K562 (cell line): ENCODE measurements around the gene FSTL4. TPM values are rescaled to one million over a fixed set of nuclear protein-coding genes. Genes with fewer than 3 reads are reported as not detected.

Experiments used
- ATAC-seq: fragments of 200-7000 bp; cut with Tn5 transposase; 3 replicates; pipeline ENCODE4 v1.9.1; 2020; ENCODE audit warnings: moderate library complexity
- BruUV-seq: library from RNA; stranded (reverse); fragments of 400-500 nt; replicated peaks from 2 replicates; lab custom pipeline; 2021; lab: Mats Ljungman, UMichigan
- CTCF ChIA-PET: fragments of 300-600 bp; formaldehyde crosslinking; extraction: SDS; loops from one replicate; lab custom pipeline; 2021; ENCODE audit warnings: low intra/inter-chr PET ratio; lab: Yijun Ruan, JAX
- POLR2A ChIA-PET: fragments of 300-600, 350-650 bp; sonication (Branson Sonifier 250); formaldehyde crosslinking; extraction: SDS; loops from one replicate; lab custom pipeline; 2021; ENCODE audit warnings: antibody characterized with exemption, inconsistent platforms; lab: Yijun Ruan, JAX
- DNase-seq, 4 experiments: peaks; one replicate each; pipeline versions ENCODE4 v3.0.0 to v3.0.0-alpha.2; 2011 to 2018; ENCODE audit warnings: low spot score in 3 of 4, mixed read lengths in 3 of 4; ENCODE audit errors: extremely low read depth in 1 of 4
- FAIRE-seq: peaks from 2 replicates; lab custom pipeline; 2011; peaks lifted over from hg19 to GRCh38; lab: Jason Lieb, UNC
- H2AFZ ChIP-seq: 2 replicates; pipeline ENCODE4 v1.6.0; 2011; ENCODE audit warnings: low read depth, low read length, control low read depth, inconsistent platforms
- H3K27ac ChIP-seq: fragments of 200-600 bp; 3 replicates; pipeline ENCODE4 v1.8.0; 2011; ENCODE audit warnings: low read depth, mild to moderate bottlenecking, control low read depth, inconsistent platforms, low read length, moderate library complexity, mixed read lengths; ENCODE audit errors: extremely low read depth
- H3K27me3 ChIP-seq, 2 experiments: fragments of 300-600 bp in 1 of 2; 2 replicates in 1 of 2; 3 replicates in 1 of 2; pipeline versions ENCODE4 v1.6.0 to v1.8.0; 2011; ENCODE audit warnings: inconsistent platforms in 2 of 2, low read length in 2 of 2, mild to moderate bottlenecking in 1 of 2, mixed read lengths in 1 of 2, moderate library complexity in 1 of 2; ENCODE audit not compliant: control insufficient read depth in 2 of 2, insufficient read depth in 2 of 2
- H3K36me3 ChIP-seq: fragments of 300-600 bp; 3 replicates; pipeline ENCODE4 v1.8.0; 2011; ENCODE audit warnings: mild to moderate bottlenecking, low read length, inconsistent platforms; ENCODE audit not compliant: control insufficient read depth, insufficient read depth
- H3K4me1 ChIP-seq, 2 experiments: fragments of 200-600 bp in 1 of 2; replicated peaks in 1 of 2; 2 replicates in 1 of 2; 3 replicates in 1 of 2; pipeline versions ENCODE4 v1.5.1 to v1.8.0; 2011; ENCODE audit warnings: inconsistent platforms in 2 of 2, low read length in 2 of 2, mild to moderate bottlenecking in 1 of 2, mixed read lengths in 1 of 2, moderate library complexity in 1 of 2; ENCODE audit not compliant: control insufficient read depth in 2 of 2, insufficient read depth in 2 of 2
- H3K4me2 ChIP-seq: 2 replicates; pipeline ENCODE4 v1.6.1; 2011; ENCODE audit warnings: low read length, control low read depth, inconsistent platforms, mixed read lengths; ENCODE audit not compliant: insufficient read depth
- H3K4me3 ChIP-seq: fragments of 200-600 bp; sonication (generic), shearing (Covaris generic); 2 replicates; pipeline ENCODE4 v1.5.1; 2016; ENCODE audit warnings: control low read depth, inconsistent platforms
- H3K79me2 ChIP-seq: fragments of 200-600 bp; 3 replicates; pipeline ENCODE4 v1.8.0; 2011; ENCODE audit warnings: low read length, inconsistent platforms; ENCODE audit not compliant: control insufficient read depth, insufficient read depth
- H3K9ac ChIP-seq, 2 experiments: 2 replicates each; pipeline versions ENCODE4 v1.6.0 to v1.6.1; 2011; ENCODE audit warnings: low read depth in 2 of 2, low read length in 2 of 2, control low read depth in 1 of 2, inconsistent platforms in 1 of 2, mild to moderate bottlenecking in 1 of 2, mixed read lengths in 1 of 2; ENCODE audit not compliant: insufficient read depth in 1 of 2
- H3K9me1 ChIP-seq: one replicate; pipeline ENCODE4 v1.6.0; 2011; ENCODE audit warnings: inconsistent platforms, mild to moderate bottlenecking, low read length, moderate library complexity; ENCODE audit not compliant: control insufficient read depth, insufficient read depth
- H3K9me3 ChIP-seq: replicated peaks from 2 replicates; pipeline ENCODE4 v1.5.1; 2011; ENCODE audit warnings: low read depth, low read length, inconsistent platforms; ENCODE audit not compliant: control insufficient read depth, insufficient read depth
- H4K20me1 ChIP-seq: replicated peaks from 2 replicates; pipeline ENCODE4 v1.6.1; 2011; ENCODE audit warnings: low read length, inconsistent platforms, mixed read lengths; ENCODE audit not compliant: control insufficient read depth, insufficient read depth
- CEBPG ChIP-seq, 3 experiments: fragments of 200-800 bp in 1 of 3; sonication (Bioruptor generic) in 1 of 3; sonication (generic) in 1 of 3; formaldehyde crosslinking in 1 of 3; IDR thresholded peaks in 2 of 3; conservative IDR thresholded peaks in 1 of 3; 2 replicates each; pipeline versions ENCODE4 v1.6.1 to v1.8.0; 2016 to 2022; ENCODE audit warnings: missing compliant biosample characterization in 2 of 3, missing genetic modification characterization in 2 of 3, mild to moderate bottlenecking in 1 of 3, missing genetic modification reagents in 1 of 3
- FOXA1 ChIP-seq: fragments of 450-650 bp; IDR thresholded peaks from 2 replicates; pipeline ENCODE4 v1.6.1; 2016; ENCODE audit warnings: mild to moderate bottlenecking, borderline replicate concordance
- KLF6 ChIP-seq: fragments of 250-450 bp; sonication (Bioruptor Pico); IDR thresholded peaks from 2 replicates; pipeline ENCODE4 v1.4.0; 2020; ENCODE audit warnings: mild to moderate bottlenecking, moderate library complexity, borderline replicate concordance
- WGBS: fragments of 100-300 bp; shearing (Covaris generic); methylation state at CpG from one replicate; pipeline ENCODE4 v1.1.6; 2016; ENCODE audit warnings: low coverage, mixed read lengths; ENCODE audit not compliant: insufficient coverage; ENCODE audit errors: missing lambda C conversion rate; 5-methylcytosine and 5-hydroxymethylcytosine counted together
- in situ Hi-C: fragments of 300-500 bp; cut with MboI; formaldehyde crosslinking; loops from 4 replicates; pipeline ENCODE4 v1.15.0; 2018; ENCODE audit warnings: inconsistent platforms, mixed read lengths
- intact Hi-C: fragments of 100-400 bp; cut with micrococcal nuclease; formaldehyde crosslinking; loops from 2 replicates; pipeline ENCODE4 v1.14.2; 2022
- polyA plus RNA-seq, 8 experiments: library from polyadenylated mRNA; depleted of rRNA in 4 of 8; stranded (reverse) in 5 of 8; unstranded in 3 of 8; fragments of >200 nt; fragmentation: Nextera tagmentation in 2 of 8; fragmentation: Illumina TruSeq in 1 of 8; extraction: Ambion mirVana in 2 of 8; extraction: Trizol in 1 of 8; gene quantifications; 2 replicates each; pipeline versions ENCODE4 v1.2.1 to v1.2.3, GENCODE V29; 2011 to 2014; ENCODE audit warnings: inconsistent platforms in 1 of 8, missing spikeins in 1 of 8
- total RNA-seq, 7 experiments: library from RNA; depleted of rRNA in 6 of 7; stranded (reverse); fragments of >200 nt in 6 of 7; fragmentation: Illumina TruSeq in 2 of 7; extraction: Trizol in 2 of 7; gene quantifications; 2 replicates each; pipeline versions ENCODE4 v1.2.1 to v1.2.3, GENCODE V29; 2011 to 2021; ENCODE audit warnings: low replicate concordance in 1 of 7

FSTL4 gene
- total and polyA plus RNA-seq, 9 of the 15 experiments (the other 6 are each of a cell fraction or from before 2014, with no cell fraction given), result 0.08 to 0.18 (median 0.10) TPM; not detected in 5

DNA sequence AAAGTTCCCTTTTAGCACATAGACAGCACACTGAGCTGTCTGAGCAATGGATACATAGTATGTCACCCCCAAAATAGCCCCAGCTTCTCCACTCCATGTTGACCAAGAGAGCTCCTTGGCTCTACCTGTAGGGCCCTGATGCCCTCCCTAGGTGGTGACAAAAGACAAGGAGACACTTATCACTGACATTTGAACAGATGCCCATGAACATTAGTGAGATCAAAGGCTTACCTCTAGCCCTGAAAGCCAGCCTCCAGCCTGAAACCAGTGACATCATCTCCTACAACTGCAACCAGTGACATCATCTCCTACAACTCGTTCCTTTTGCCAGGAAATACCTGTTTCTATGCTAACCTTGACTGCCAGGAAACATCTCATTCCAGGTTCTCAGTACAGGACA is 122.7 kb downstream of the FSTL4 start (continued):
- TF ChIP-seq CEBPG (CRISPR knock-in tag; IDR thresholded peaks at IDR 0.05), result no peak
- 0 out of 4 replicates have a peak, but pooled peaks of 1 of the 2 experiments have one; percentile 16 for TF ChIP-seq CEBPG (tag; conservative IDR thresholded peaks at IDR 0.05 in 1 of 2, IDR thresholded peaks at IDR 0.05 in 1 of 2)

DNA sequence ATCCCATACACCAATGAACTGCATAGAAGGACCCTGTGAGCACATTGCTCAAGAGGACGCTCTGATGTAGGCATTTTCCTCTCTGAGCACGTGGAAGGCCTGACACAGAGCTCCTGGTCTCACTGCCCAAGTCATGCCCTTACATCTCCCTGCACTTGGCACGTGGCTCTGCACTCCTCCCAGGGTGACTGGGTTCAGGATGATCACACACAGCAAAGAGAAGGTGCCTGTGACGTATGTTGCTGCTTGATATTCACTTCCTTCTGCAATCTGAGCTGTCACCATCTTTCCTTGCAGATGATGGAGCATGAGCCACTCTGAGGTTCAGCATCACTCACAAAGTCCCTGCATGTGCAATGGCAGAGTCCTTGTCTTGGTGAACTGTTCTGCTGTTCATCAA is 125.2 kb downstream of the FSTL4 start:
- Histone ChIP-seq H3K9ac (no peak overlapping the region), H3K27me3 (peaks cover 18 to 38% of the 10 kb centered on the region in 2 experiments; a peak in 4 of 5 replicates), H3K36me3 (no peaks in the 10 kb centered on the region), H3K4me2 (no peak overlapping the region), H3K4me3 (no peak overlapping the region), H3K9me1 (no peaks in the 10 kb centered on the region), H4K20me1 (no peaks in the 10 kb centered on the region), H2AFZ (no peak overlapping the region), H3K9me3 (no peaks in the 10 kb centered on the region), H3K4me1 (no peaks in the 10 kb centered on the region), H3K79me2 (no peaks in the 10 kb centered on the region), H3K27ac (no peak overlapping the region)
- CTCF ChIA-PET, result no interaction called here
- ATAC-seq, result no peak
- intact Hi-C loops, result loop anchor here (10.0 kb wide), 1 partner anchor 458 kb away; no protein-coding TSS in a partner anchor
- WGBS, result 0% methylated on average over 4 of the region's 4 CpGs
- no peak for DNase-seq
- in situ Hi-C loops, result no loop called here
- POLR2A ChIA-PET, result interaction anchor here (0.6 to 1.3 kb wide), 4 partner anchors 11 to 152 kb away, joined by 3 read pairs; no protein-coding TSS in a partner anchor
- FAIRE-seq, result no peak
- TF ChIP-seq FOXA1, result no peak
- TF ChIP-seq KLF6, result no peak
- BruUV-seq, result no TSS peak
